CD4-positive, alpha-beta memory T cell (primary cell): ENCODE results near the gene INHBE. TPM values are rescaled to one million over a fixed set of nuclear protein-coding genes. Genes with fewer than 3 reads are reported as not detected.
"Not testable (repeated sequence)": the region's sequence is repeated elsewhere in the genome, so short reads cannot be mapped to it uniquely, and the experiment has no call there.

ENCODE experiments used
- CTCF ChIA-PET: fragments of 350-600 bp; sonication (Branson Sonifier 250); formaldehyde crosslinking; loops from one replicate; lab custom pipeline; 2021; ENCODE audit warnings: inconsistent platforms; ENCODE audit not compliant: partially characterized antibody; lab: Charles Lee
- POLR2A ChIA-PET: fragments of 350-600 bp; sonication (Branson Sonifier 250); formaldehyde crosslinking; loops from one replicate; lab custom pipeline; 2021; ENCODE audit not compliant: partially characterized antibody; lab: Charles Lee
- DNase-seq, 5 donors: peaks; one replicate each; pipeline versions ENCODE4 v3.0.0 to v3.0.0-alpha.2; 2020 to 2022; ENCODE audit warnings: mixed read lengths in 1 of 5
- H3K27ac ChIP-seq: one replicate; pipeline ENCODE4 v1.7.0; 2013; ENCODE audit warnings: low read depth, low read length
- H3K27me3 ChIP-seq: 2 replicates; pipeline ENCODE4 v1.7.0; 2013; ENCODE audit warnings: mild to moderate bottlenecking, low read length, moderate library complexity; ENCODE audit not compliant: insufficient read depth
- H3K36me3 ChIP-seq: 2 replicates; pipeline ENCODE4 v1.7.0; 2013; ENCODE audit warnings: mild to moderate bottlenecking, low read length, moderate library complexity; ENCODE audit not compliant: insufficient read depth
- H3K4me1 ChIP-seq: 2 replicates; pipeline ENCODE4 v1.7.0; 2013; ENCODE audit warnings: mild to moderate bottlenecking, low read length, moderate library complexity; ENCODE audit not compliant: insufficient read depth
- H3K4me3 ChIP-seq, 2 donors: one replicate each; pipeline ENCODE4 v1.7.0; 2013; ENCODE audit warnings: low read length in 2 of 2, mild to moderate bottlenecking in 1 of 2
- H3K9me3 ChIP-seq, 2 donors: one replicate each; pipeline ENCODE4 v1.7.0; 2013; ENCODE audit warnings: low read length in 2 of 2, control low read depth in 1 of 2; ENCODE audit not compliant: control insufficient read depth in 1 of 2
- H3K27ac Mint-ChIP-seq, 7 donors: one replicate each; pipeline ENCODE4 v1.8.0; 2020 to 2021; ENCODE audit warnings: mixed read lengths in 7 of 7, mild to moderate bottlenecking in 6 of 7, inconsistent platforms in 3 of 7, moderate library complexity in 3 of 7
- H3K27me3 Mint-ChIP-seq, 2 donors: one replicate each; pipeline ENCODE4 v1.8.0; 2020 to 2021; ENCODE audit warnings: mixed read lengths in 2 of 2
- H3K36me3 Mint-ChIP-seq, 2 donors: one replicate each; pipeline ENCODE4 v1.8.0; 2020 to 2021; ENCODE audit warnings: mixed read lengths in 2 of 2, inconsistent platforms in 1 of 2, mild to moderate bottlenecking in 1 of 2
- H3K4me1 Mint-ChIP-seq, 4 donors: one replicate each; pipeline ENCODE4 v1.8.0; 2020 to 2021; ENCODE audit warnings: mixed read lengths in 4 of 4, mild to moderate bottlenecking in 1 of 4
- H3K4me3 Mint-ChIP-seq, 8 donors: one replicate each; pipeline ENCODE4 v1.8.0; 2020 to 2021; ENCODE audit warnings: mixed read lengths in 8 of 8, mild to moderate bottlenecking in 7 of 8, moderate library complexity in 6 of 8, inconsistent platforms in 3 of 8
- H3K9me3 Mint-ChIP-seq, 8 donors: one replicate each; pipeline ENCODE4 v1.8.0; 2020 to 2021; ENCODE audit warnings: mixed read lengths in 8 of 8, mild to moderate bottlenecking in 5 of 8, inconsistent platforms in 3 of 8, moderate library complexity in 1 of 8
- intact Hi-C: fragments of 100-400 bp; cut with micrococcal nuclease; formaldehyde crosslinking; loops from one replicate; pipeline ENCODE4 v1.15.1; 2023
- polyA plus RNA-seq, 2 donors: library from polyadenylated mRNA; unstranded; fragments of 300-500 nt; fragmentation: Illumina TruSeq; gene quantifications; one replicate each; pipeline ENCODE4 v1.2.3, GENCODE V29; 2021
- total RNA-seq, 2 experiments: library from RNA; stranded (reverse); gene quantifications; one replicate each; pipeline ENCODE4 v1.2.3, GENCODE V29; 2021

The INHBE gene
- total and polyA plus RNA-seq, 4 experiments from 2014 or later, result not detected

- Histone ChIP-seq H3K4me3 (peak overlapping the region; percentile 78 to 95), H3K36me3 (peaks cover 28% of the 10 kb centered on the region), H3K9me3 (no peaks in the 10 kb centered on the region), H3K4me1 (peaks cover 23% of the 10 kb centered on the region), H3K27ac (peak overlapping the region; percentile 84), H3K27me3 (no peaks in the 10 kb centered on the region)
- peaks cover 18 to 39% (median 25%) of the 10 kb centered on the region in 4 donors for H3K4me1 Mint-ChIP-seq
- H3K27me3 Mint-ChIP-seq, result no peaks in the 10 kb centered on the region
- peak in 1 of 5 donors; percentile 5 for DNase-seq
- ChIA-PET POLR2A (interaction anchor here (2.0 to 6.3 kb wide), 3 partner anchors 11 to 31 kb away, joined by 12 to 75 read pairs (median 18); partner anchors contain the start of genes ARHGAP9, DDIT3 and GLI1), CTCF (interaction anchor here (1.2 to 3.4 kb wide), 2 partner anchors 12 to 29 kb away, joined by 3 to 10 read pairs; partner anchors contain the start of gene GLI1)
- intact Hi-C loops, result loop anchor here (5.0 kb wide), 1 partner anchor 204 kb away; the partner anchor contains the start of gene OS9
- peaks cover 0 to 3% (median 0%) of the 10 kb centered on the region in 8 donors for H3K9me3 Mint-ChIP-seq
- H3K36me3 Mint-ChIP-seq, result peaks cover 30 to 42% of the 10 kb centered on the region in 2 donors
- H3K4me3 Mint-ChIP-seq, result peak overlapping the region; percentile 95 to 99 (median 98)
- peak overlapping the region; percentile 90 to 99 (median 98) for H3K27ac Mint-ChIP-seq
These were observed 33.5 kb downstream of the INHBE start for GRCh38 chr12:57488402-57489156.

GRCh38 chr12:57489157-57489641 lies 34.1 kb downstream of the INHBE start:
- no peaks in the 10 kb centered on the region for H3K27me3 ChIP-seq
- H3K9me3 ChIP-seq, result no peaks in the 10 kb centered on the region
- peaks cover 30 to 42% of the 10 kb centered on the region in 2 donors for H3K36me3 Mint-ChIP-seq
- ChIA-PET POLR2A (interaction anchor here (2.0 to 6.3 kb wide), 3 partner anchors 12 to 31 kb away, joined by 12 to 75 read pairs (median 18); partner anchors contain the start of genes ARHGAP9, DDIT3 and GLI1), CTCF (interaction anchor here (1.2 to 3.4 kb wide), 2 partner anchors 12 to 30 kb away, joined by 3 to 10 read pairs; partner anchors contain the start of gene GLI1)
- H3K9me3 Mint-ChIP-seq, result peaks cover 0 to 3% (median 0%) of the 10 kb centered on the region in 8 donors
- intact Hi-C loops, result loop anchor here (5.0 kb wide), 1 partner anchor 203 kb away; the partner anchor contains the start of gene OS9
- no peak overlapping the region for H3K4me3 ChIP-seq
- H3K4me3 Mint-ChIP-seq, result peak overlapping the region; percentile 95 to 99 (median 98)
- H3K36me3 ChIP-seq, result peaks cover 28% of the 10 kb centered on the region
- H3K27ac Mint-ChIP-seq, result peak overlapping the region in 6 of 7 donors; percentile 29 to 98 (median 88)
- no peak for DNase-seq
- H3K4me1 ChIP-seq, result peaks cover 23% of the 10 kb centered on the region
- H3K4me1 Mint-ChIP-seq, result peaks cover 18 to 38% (median 25%) of the 10 kb centered on the region in 4 donors
- peak overlapping the region; percentile 84 for H3K27ac ChIP-seq
- no peaks in the 10 kb centered on the region for H3K27me3 Mint-ChIP-seq

GRCh38 chr12:57490126-57490525 lies 35.0 kb downstream of the INHBE start:
- peaks cover 28% of the 10 kb centered on the region for H3K36me3 ChIP-seq
- intact Hi-C loops, result no loop called here
- no peak overlapping the region for H3K27ac ChIP-seq
- H3K27me3 Mint-ChIP-seq, result no peaks in the 10 kb centered on the region
- POLR2A ChIA-PET, result interaction anchor here (2.0 to 6.3 kb wide), 2 partner anchors 13 to 30 kb away, joined by 12 to 75 read pairs; partner anchors contain the start of genes ARHGAP9 and DDIT3
- no peaks in the 10 kb centered on the region for H3K27me3 ChIP-seq
- H3K9me3 Mint-ChIP-seq, result peaks cover 0 to 3% (median 0%) of the 10 kb centered on the region in 8 donors
- no peak for DNase-seq
- H3K4me1 Mint-ChIP-seq, result peaks cover 18 to 38% (median 25%) of the 10 kb centered on the region in 4 donors
- H3K4me3 Mint-ChIP-seq, result no peak overlapping the region
- H3K9me3 ChIP-seq, result no peaks in the 10 kb centered on the region
- CTCF ChIA-PET, result interaction anchor here (0.9 to 3.4 kb wide), 2 partner anchors 9 to 31 kb away, joined by 3 to 10 read pairs; partner anchors contain the start of gene GLI1
- H3K27ac Mint-ChIP-seq, result peak overlapping the region in 2 of 7 donors; percentile 29 to 61
- peaks cover 30 to 42% of the 10 kb centered on the region in 2 donors for H3K36me3 Mint-ChIP-seq
- H3K4me3 ChIP-seq, result no peak overlapping the region
- H3K4me1 ChIP-seq, result peaks cover 23% of the 10 kb centered on the region

- ChIA-PET CTCF (interaction anchor here (1.0 to 3.4 kb wide), 3 partner anchors 12 to 32 kb away, joined by 3 to 10 read pairs (median 4); partner anchors contain the start of genes ARHGAP9 and GLI1), POLR2A (interaction anchor here (6.3 kb wide), 1 partner anchor 15 kb away, joined by 75 read pairs; the partner anchor contains the start of gene ARHGAP9)
- peaks cover 30 to 47% of the 10 kb centered on the region in 2 donors for H3K36me3 Mint-ChIP-seq
- Histone ChIP-seq H3K4me1 (peaks cover 23% of the 10 kb centered on the region), H3K4me3 (no peak overlapping the region), H3K9me3 (no peaks in the 10 kb centered on the region), H3K27ac (no peak overlapping the region), H3K36me3 (peaks cover 29% of the 10 kb centered on the region), H3K27me3 (no peaks in the 10 kb centered on the region)
- peak overlapping the region; percentile 30 to 86 (median 68) for H3K27ac Mint-ChIP-seq
- H3K9me3 Mint-ChIP-seq, result peaks cover 0 to 3% (median 0%) of the 10 kb centered on the region in 8 donors
- DNase-seq, result peak in 1 of 5 donors; percentile 19
- intact Hi-C loops, result no loop called here
- peak overlapping the region in 3 of 8 donors; percentile 12 to 64 (median 13) for H3K4me3 Mint-ChIP-seq
- H3K27me3 Mint-ChIP-seq, result no peaks in the 10 kb centered on the region
- H3K4me1 Mint-ChIP-seq, result peaks cover 18 to 38% (median 24%) of the 10 kb centered on the region in 4 donors
These were observed 36.5 kb downstream of the INHBE start for GRCh38 chr12:57491393-57492280.

GRCh38 chr12:57495051-57495701 lies 40.1 kb downstream of the INHBE start:
- intact Hi-C loops, H3K27ac ChIP-seq, H3K4me1 ChIP-seq, DNase-seq, POLR2A ChIA-PET, CTCF ChIA-PET, H3K9me3 ChIP-seq, H3K9me3 Mint-ChIP-seq, H3K27ac Mint-ChIP-seq, H3K27me3 Mint-ChIP-seq, H3K4me3 Mint-ChIP-seq, H3K4me3 ChIP-seq, H3K27me3 ChIP-seq: not testable (repeated sequence)
- H3K36me3 ChIP-seq, result peaks cover 46% of the 10 kb centered on the region
- peaks cover 46 to 54% of the 10 kb centered on the region in 2 donors for H3K36me3 Mint-ChIP-seq
- peaks cover 0 to 17% (median 10%) of the 10 kb centered on the region in 4 donors for H3K4me1 Mint-ChIP-seq

GRCh38 chr12:57496822-57497221 lies 41.7 kb downstream of the INHBE start:
- Histone ChIP-seq H3K9me3 (no peaks in the 10 kb centered on the region), H3K4me3 (no peak overlapping the region), H3K27me3 (no peaks in the 10 kb centered on the region), H3K27ac (no peak overlapping the region), H3K4me1 (no peaks in the 10 kb centered on the region), H3K36me3 (peaks cover 47% of the 10 kb centered on the region)
- ChIA-PET CTCF (interaction anchor here (0.7 to 1.3 kb wide), 4 partner anchors 17 to 267 kb away, joined by 3 to 4 read pairs (median 3); partner anchors contain the start of gene ARHGAP9), POLR2A (interaction anchor here (0.8 to 1.6 kb wide), 4 partner anchors 9 to 30 kb away, joined by 3 to 4 read pairs (median 3); partner anchors contain the start of gene ARHGAP9)
- no peak overlapping the region for H3K4me3 Mint-ChIP-seq
- H3K36me3 Mint-ChIP-seq, result peaks cover 47 to 56% of the 10 kb centered on the region in 2 donors
- H3K4me1 Mint-ChIP-seq, result peaks cover 0 to 11% (median 7%) of the 10 kb centered on the region in 4 donors
- intact Hi-C loops, result no loop called here
- H3K27ac Mint-ChIP-seq, result peak overlapping the region in 3 of 7 donors; percentile 33 to 45 (median 39)
- no peak for DNase-seq
- H3K9me3 Mint-ChIP-seq, result no peaks in the 10 kb centered on the region
- no peaks in the 10 kb centered on the region for H3K27me3 Mint-ChIP-seq
